Activated naive CD4-positive, alpha-beta T cell treated with anti-CD3 and anti-CD28 coated beads for 36 hours (primary cell): ENCODE results near the gene OR2W3. TPM values are rescaled to one million over a fixed set of nuclear protein-coding genes. Genes with fewer than 3 reads are reported as not detected.
A peak's percentile ranks its signal among the peaks of the same experiment; 100 is the strongest.

Experiments used
- CTCF ChIA-PET: fragments of 350-600 bp; sonication (Branson Sonifier 250); formaldehyde crosslinking; loops from one replicate; lab custom pipeline; 2021; ENCODE audit warnings: antibody characterized with exemption; lab: Charles Lee
- DNase-seq: peaks from one replicate; pipeline ENCODE4 v3.0.0-alpha.2; 2020
- H3K27ac Mint-ChIP-seq: one replicate; pipeline ENCODE4 v1.8.0; 2021; ENCODE audit warnings: mild to moderate bottlenecking, mixed read lengths
- H3K27me3 Mint-ChIP-seq: one replicate; pipeline ENCODE4 v1.8.0; 2021; ENCODE audit warnings: low read depth, mixed read lengths
- H3K36me3 Mint-ChIP-seq: one replicate; pipeline ENCODE4 v1.8.0; 2021; ENCODE audit warnings: low read depth, mixed read lengths
- H3K4me1 Mint-ChIP-seq: one replicate; pipeline ENCODE4 v1.8.0; 2021; ENCODE audit warnings: low read depth, mixed read lengths
- H3K4me3 Mint-ChIP-seq: one replicate; pipeline ENCODE4 v1.8.0; 2021; ENCODE audit warnings: mild to moderate bottlenecking, moderate library complexity, mixed read lengths
- H3K9me3 Mint-ChIP-seq: one replicate; pipeline ENCODE4 v1.8.0; 2021; ENCODE audit warnings: mixed read lengths
- intact Hi-C: fragments of 100-400 bp; cut with micrococcal nuclease; formaldehyde crosslinking; loops from one replicate; pipeline ENCODE4 v1.15.1; 2023
- total RNA-seq, 2 experiments: library from RNA; stranded (reverse); gene quantifications; one replicate each; pipeline ENCODE4 v1.2.3, GENCODE V29; 2021

The OR2W3 gene
- total RNA-seq, 2 experiments from 2014 or later, result not detected

- no peak overlapping the region for H3K4me3 Mint-ChIP-seq
These were observed 10.5 kb upstream of the OR2W3 start for GRCh38 chr1:247884797-247885413.

GRCh38 chr1:247895976-247896375, 589 bp downstream of the OR2W3 start:
- no peak for DNase-seq
- CTCF ChIA-PET, result no interaction called here
- intact Hi-C loops, result no loop called here
- H3K27ac Mint-ChIP-seq, result no peak overlapping the region
- no peaks in the 10 kb centered on the region for H3K9me3 Mint-ChIP-seq
- H3K4me3 Mint-ChIP-seq, result no peak overlapping the region
- no peaks in the 10 kb centered on the region for H3K4me1 Mint-ChIP-seq
- H3K36me3 Mint-ChIP-seq, result no peaks in the 10 kb centered on the region
- peaks cover 3% of the 10 kb centered on the region for H3K27me3 Mint-ChIP-seq

More at GRCh38 chr1:247884797-247885413, 10.5 kb upstream of the OR2W3 start:
- DNase-seq, result no peak
- CTCF ChIA-PET, result interaction anchor here (1.1 kb wide), 1 partner anchor 21 kb away, joined by 3 read pairs; no protein-coding TSS in a partner anchor
- Mint-ChIP-seq H3K27ac (no peak overlapping the region), H3K27me3 (no peaks in the 10 kb centered on the region), H3K4me1 (no peaks in the 10 kb centered on the region), H3K36me3 (no peaks in the 10 kb centered on the region), H3K9me3 (no peaks in the 10 kb centered on the region)
- intact Hi-C loops, result no loop called here

- H3K27me3 Mint-ChIP-seq, result peaks cover 3% of the 10 kb centered on the region
- H3K4me3 Mint-ChIP-seq, result no peak overlapping the region
- H3K27ac Mint-ChIP-seq, result no peak overlapping the region
- peaks cover 8% of the 10 kb centered on the region for H3K36me3 Mint-ChIP-seq
- intact Hi-C loops, result loop anchor here (5.0 kb wide), 1 partner anchor 972 kb away; the partner anchor contains the start of gene AHCTF1
- peaks cover 18% of the 10 kb centered on the region for H3K9me3 Mint-ChIP-seq
- no peak for DNase-seq
- peaks cover 31% of the 10 kb centered on the region for H3K4me1 Mint-ChIP-seq
- CTCF ChIA-PET, result no interaction called here
These were observed 8.7 kb downstream of the OR2W3 start for GRCh38 chr1:247904122-247904521.

- Mint-ChIP-seq H3K9me3 (peaks cover 18% of the 10 kb centered on the region), H3K27me3 (peaks cover 3% of the 10 kb centered on the region), H3K4me3 (no peak overlapping the region), H3K4me1 (peaks cover 31% of the 10 kb centered on the region), H3K36me3 (peaks cover 8% of the 10 kb centered on the region), H3K27ac (no peak overlapping the region)
- CTCF ChIA-PET, result interaction anchor here (0.8 kb wide), 1 partner anchor 20 kb away, joined by 3 read pairs; no protein-coding TSS in a partner anchor
- intact Hi-C loops, result loop anchor here (5.0 kb wide), 2 partner anchors 577 to 1573 kb away; no protein-coding TSS in a partner anchor
- peak; percentile 6 for DNase-seq
These were observed 9.8 kb downstream of the OR2W3 start for GRCh38 chr1:247905181-247905580.

DNA sequence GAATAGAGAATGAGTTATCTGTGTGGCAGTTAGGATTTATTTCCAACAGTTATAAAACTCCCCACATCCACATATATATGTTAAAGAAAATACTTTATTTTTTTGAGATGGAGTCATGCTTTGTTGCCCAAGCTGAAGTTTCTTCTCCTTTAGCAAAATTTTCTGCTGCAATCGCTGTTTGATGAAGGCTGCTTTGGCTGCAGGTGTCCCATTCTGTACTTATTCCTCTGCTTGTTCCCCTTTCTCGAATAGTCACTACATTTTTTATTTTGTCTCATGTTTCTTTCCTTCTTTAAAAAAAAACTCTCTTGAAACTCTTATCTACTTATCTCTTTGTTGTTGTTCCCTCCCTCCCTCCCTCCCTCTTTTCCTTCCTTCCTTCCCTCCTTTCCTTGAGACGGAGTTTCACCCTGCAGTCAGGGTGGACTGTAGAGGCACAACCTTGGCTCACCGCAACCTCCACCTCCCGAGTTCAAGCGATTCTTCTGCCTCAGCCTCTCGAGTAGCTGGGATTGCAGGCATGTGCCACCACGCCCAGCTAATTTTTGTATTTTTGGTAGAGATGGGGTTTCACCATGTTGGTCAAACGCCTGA, 10.6 kb downstream of the OR2W3 start:
- Mint-ChIP-seq H3K4me3 (no peak overlapping the region), H3K27me3 (peaks cover 3% of the 10 kb centered on the region), H3K27ac (peak overlapping the region; percentile 76), H3K4me1 (peaks cover 31% of the 10 kb centered on the region), H3K9me3 (peaks cover 18% of the 10 kb centered on the region), H3K36me3 (peaks cover 8% of the 10 kb centered on the region)
- CTCF ChIA-PET, result interaction anchor here (0.8 kb wide), 1 partner anchor 21 kb away, joined by 3 read pairs; no protein-coding TSS in a partner anchor
- DNase-seq, result no peak
- intact Hi-C loops, result loop anchor here (1.0 to 5.0 kb wide), 5 partner anchors 31 to 1574 kb away; partner anchors contain the start of gene TRIM58

- Mint-ChIP-seq H3K27me3 (peaks cover 3% of the 10 kb centered on the region), H3K4me3 (peak overlapping the region; percentile 24), H3K36me3 (peaks cover 8% of the 10 kb centered on the region), H3K4me1 (peaks cover 31% of the 10 kb centered on the region), H3K9me3 (peaks cover 18% of the 10 kb centered on the region), H3K27ac (peak overlapping the region; percentile 76)
- intact Hi-C loops, result loop anchor here (1.0 to 5.0 kb wide), 5 partner anchors 31 to 1574 kb away; partner anchors contain the start of gene TRIM58
- peak; percentile 60 for DNase-seq
- CTCF ChIA-PET, result no interaction called here
These were observed 11.2 kb downstream of the OR2W3 start for GRCh38 chr1:247906504-247907047.

DNA sequence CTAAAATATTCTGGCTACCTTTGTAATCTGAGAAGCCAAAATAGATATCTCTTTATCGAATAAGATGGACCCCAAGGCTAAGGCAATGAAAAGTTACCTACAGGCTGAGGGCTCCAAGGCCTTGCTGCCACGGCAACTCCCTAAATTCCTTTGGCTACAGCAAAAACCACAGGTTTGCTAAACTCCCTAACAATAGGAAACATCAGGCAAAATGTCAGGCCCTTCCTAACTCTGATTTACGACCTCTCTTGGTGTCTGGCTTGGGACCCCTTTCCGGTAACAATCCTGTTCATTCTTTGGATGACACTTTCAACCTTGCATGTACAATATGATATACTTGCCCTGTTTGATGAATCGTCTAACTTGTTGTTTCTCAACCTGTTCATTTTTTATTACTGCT, 13.4 kb downstream of the OR2W3 start:
- H3K36me3 Mint-ChIP-seq, result peaks cover 8% of the 10 kb centered on the region
- no peak overlapping the region for H3K4me3 Mint-ChIP-seq
- DNase-seq, result no peak
- peaks cover 31% of the 10 kb centered on the region for H3K4me1 Mint-ChIP-seq
- CTCF ChIA-PET, result no interaction called here
- H3K9me3 Mint-ChIP-seq, result peaks cover 16% of the 10 kb centered on the region
- no peak overlapping the region for H3K27ac Mint-ChIP-seq
- peaks cover 3% of the 10 kb centered on the region for H3K27me3 Mint-ChIP-seq
- intact Hi-C loops, result loop anchor here (5.0 kb wide), 2 partner anchors 574 to 1576 kb away; no protein-coding TSS in a partner anchor

- no peak overlapping the region for H3K4me3 Mint-ChIP-seq
- H3K9me3 Mint-ChIP-seq, result no peaks in the 10 kb centered on the region
- CTCF ChIA-PET, result no interaction called here
- peaks cover 2% of the 10 kb centered on the region for H3K27me3 Mint-ChIP-seq
- intact Hi-C loops, result loop anchor here (5.0 kb wide), 1 partner anchor 231 kb away; no protein-coding TSS in a partner anchor
- DNase-seq, result no peak
- H3K36me3 Mint-ChIP-seq, result no peaks in the 10 kb centered on the region
- H3K4me1 Mint-ChIP-seq, result no peaks in the 10 kb centered on the region
- no peak overlapping the region for H3K27ac Mint-ChIP-seq
These were observed 18.4 kb downstream of the OR2W3 start for GRCh38 chr1:247913786-247914185.

GRCh38 chr1:247914941-247915662, 19.7 kb downstream of the OR2W3 start:
- Mint-ChIP-seq H3K36me3 (no peaks in the 10 kb centered on the region), H3K27me3 (peaks cover 2% of the 10 kb centered on the region), H3K9me3 (no peaks in the 10 kb centered on the region), H3K4me3 (no peak overlapping the region), H3K27ac (no peak overlapping the region), H3K4me1 (no peaks in the 10 kb centered on the region)
- intact Hi-C loops, result loop anchor here (5.0 kb wide), 1 partner anchor 233 kb away; no protein-coding TSS in a partner anchor
- CTCF ChIA-PET, result no interaction called here
- DNase-seq, result no peak

DNA sequence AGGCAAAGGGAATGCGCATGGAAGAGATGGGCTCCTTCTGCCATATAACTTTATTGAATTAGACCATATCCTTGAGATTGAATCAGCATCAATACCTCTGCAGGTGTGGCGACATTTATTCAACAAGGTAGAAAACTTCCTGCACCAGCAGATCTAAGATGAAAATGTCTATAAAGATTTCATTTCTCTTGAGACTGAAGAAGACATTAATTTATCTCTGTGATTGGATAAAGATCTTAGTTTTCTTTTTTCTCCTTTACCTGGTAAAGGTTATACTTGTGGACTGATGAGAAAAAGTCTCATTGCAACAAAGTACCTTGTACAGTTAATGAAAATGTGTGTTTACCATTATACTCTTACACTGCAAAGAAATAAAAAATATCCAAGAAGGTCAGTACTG, 24.6 kb downstream of the OR2W3 start, which contains the start of gene OR2T8:
OR2T8 (plus strand) TSS at position 301 of the 400 bp plus-strand sequence. CDS start 766 bp downstream, outside the sequence.
- Mint-ChIP-seq H3K27ac (no peak within 1 kb of the TSS), H3K9me3 (no peaks in the 10 kb centered on the region), H3K4me1 (no peaks in the 10 kb centered on the region), H3K4me3 (no peak within 1 kb of the TSS), H3K27me3 (peaks cover 2% of the 10 kb centered on the region), H3K36me3 (no peaks in the 10 kb centered on the region)
- intact Hi-C loops, result no loop called here
- no peak for DNase-seq
- CTCF ChIA-PET, result interaction anchor here (1.0 kb wide), 1 partner anchor 17 kb away, joined by 3 read pairs; no protein-coding TSS in a partner anchor

DNA sequence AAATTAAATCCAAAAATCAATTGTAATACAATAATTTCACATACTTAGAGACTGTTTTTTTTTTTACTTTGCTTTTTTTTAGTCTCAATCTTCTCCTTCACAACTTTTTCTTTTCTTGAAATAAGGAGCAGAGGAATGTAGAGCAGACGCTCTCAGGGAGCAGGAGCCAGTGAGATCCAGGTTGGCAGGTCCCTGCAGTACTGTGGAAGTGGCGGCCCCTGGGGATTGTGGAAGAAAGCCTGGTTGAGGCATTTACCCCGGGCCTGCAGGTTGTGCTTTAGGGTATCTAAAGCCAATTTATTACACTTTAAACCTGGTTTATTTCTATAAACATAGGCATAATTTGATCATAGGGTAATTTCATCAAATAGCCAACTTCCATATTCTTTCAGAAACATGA, 28.6 kb downstream of the OR2W3 start:
- H3K36me3 Mint-ChIP-seq, result no peaks in the 10 kb centered on the region
- H3K27ac Mint-ChIP-seq, result no peak overlapping the region
- intact Hi-C loops, result no loop called here
- no peaks in the 10 kb centered on the region for H3K9me3 Mint-ChIP-seq
- no peak overlapping the region for H3K4me3 Mint-ChIP-seq
- CTCF ChIA-PET, result no interaction called here
- no peak for DNase-seq
- H3K27me3 Mint-ChIP-seq, result no peaks in the 10 kb centered on the region
- no peaks in the 10 kb centered on the region for H3K4me1 Mint-ChIP-seq

DNA sequence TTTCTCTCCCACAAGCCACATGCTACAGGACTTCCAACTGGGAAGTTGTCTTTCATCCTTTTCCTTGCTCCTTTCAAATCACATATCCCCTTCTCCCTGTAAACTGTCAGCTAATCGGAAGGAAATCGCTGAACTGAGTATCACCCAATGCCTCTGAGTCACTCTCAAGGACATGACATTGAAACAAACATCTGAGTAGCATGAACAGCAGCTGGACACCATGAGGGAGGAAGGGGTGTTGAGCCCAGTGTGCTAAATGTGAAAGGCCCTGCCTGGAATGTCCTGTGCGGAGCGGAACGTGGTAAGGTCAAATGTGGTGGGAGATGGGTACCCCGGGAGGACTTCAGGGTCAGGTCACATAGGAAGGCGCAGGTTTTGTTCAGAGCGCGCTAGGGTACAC, 29.5 kb downstream of the OR2W3 start, which contains the start of gene OR2AJ1:
OR2AJ1 (plus strand) TSS at position 22 of the 400 bp plus-strand sequence. CDS start 8,880 bp downstream, outside the sequence.
- H3K27me3 Mint-ChIP-seq, result no peaks in the 10 kb centered on the region
- CTCF ChIA-PET, result no interaction called here
- H3K36me3 Mint-ChIP-seq, result no peaks in the 10 kb centered on the region
- H3K4me3 Mint-ChIP-seq, result no peak within 1 kb of the TSS
- no peaks in the 10 kb centered on the region for H3K9me3 Mint-ChIP-seq
- intact Hi-C loops, result no loop called here
- no peaks in the 10 kb centered on the region for H3K4me1 Mint-ChIP-seq
- no peak within 1 kb of the TSS for H3K27ac Mint-ChIP-seq
- DNase-seq, result no peak
